H1 (cell line): ENCODE results near the gene PPM1L.

ENCODE experiments used
- EP300 ChIP-seq, 2 experiments: IDR thresholded peaks; 1 replicate in 1 of 2; 2 replicates in 1 of 2; pipeline ENCODE4 v1.6.1; 2011 to 2012; ENCODE audit warnings: low read depth in 2 of 2, low read length in 2 of 2, mild to moderate bottlenecking in 2 of 2, borderline replicate concordance in 1 of 2, inconsistent platforms in 1 of 2, moderate library complexity in 1 of 2
- PHF8 ChIP-seq: fragments of 200-600 bp; sonication (generic); conservative IDR thresholded peaks from 2 replicates; pipeline ENCODE4 v1.7.1; 2012; ENCODE audit warnings: low read depth, mild to moderate bottlenecking, inconsistent platforms, low read length, moderate library complexity
- ZNF274 ChIP-seq: IDR thresholded peaks from 2 replicates; pipeline ENCODE4 v1.7.0; 2012; ENCODE audit warnings: low read length, borderline replicate concordance; ENCODE audit errors: extremely low read depth
- TF ChIP-seq, protein P1 (sequence below), 3 experiments: IDR thresholded peaks; 1 replicate in 2 of 3; 2 replicates in 1 of 3; pipeline versions ENCODE4 v1.5.1 to v1.6.1; 2011; ENCODE audit warnings: low read length in 3 of 3, mild to moderate bottlenecking in 3 of 3, inconsistent platforms in 2 of 3, low read depth in 1 of 3, moderate library complexity in 1 of 3; ENCODE audit not compliant: insufficient read depth in 1 of 3; ENCODE audit errors: control extremely low read depth in 1 of 3

GRCh38 chr3:160831401-160831800 lies 75.4 kb downstream of the PPM1L start:
- TF ChIP-seq, protein P1, sequence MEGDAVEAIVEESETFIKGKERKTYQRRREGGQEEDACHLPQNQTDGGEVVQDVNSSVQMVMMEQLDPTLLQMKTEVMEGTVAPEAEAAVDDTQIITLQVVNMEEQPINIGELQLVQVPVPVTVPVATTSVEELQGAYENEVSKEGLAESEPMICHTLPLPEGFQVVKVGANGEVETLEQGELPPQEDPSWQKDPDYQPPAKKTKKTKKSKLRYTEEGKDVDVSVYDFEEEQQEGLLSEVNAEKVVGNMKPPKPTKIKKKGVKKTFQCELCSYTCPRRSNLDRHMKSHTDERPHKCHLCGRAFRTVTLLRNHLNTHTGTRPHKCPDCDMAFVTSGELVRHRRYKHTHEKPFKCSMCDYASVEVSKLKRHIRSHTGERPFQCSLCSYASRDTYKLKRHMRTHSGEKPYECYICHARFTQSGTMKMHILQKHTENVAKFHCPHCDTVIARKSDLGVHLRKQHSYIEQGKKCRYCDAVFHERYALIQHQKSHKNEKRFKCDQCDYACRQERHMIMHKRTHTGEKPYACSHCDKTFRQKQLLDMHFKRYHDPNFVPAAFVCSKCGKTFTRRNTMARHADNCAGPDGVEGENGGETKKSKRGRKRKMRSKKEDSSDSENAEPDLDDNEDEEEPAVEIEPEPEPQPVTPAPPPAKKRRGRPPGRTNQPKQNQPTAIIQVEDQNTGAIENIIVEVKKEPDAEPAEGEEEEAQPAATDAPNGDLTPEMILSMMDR (IDR thresholded peaks at IDR 0.05; ENCODE audit: control extremely low read depth in 1 of 3, insufficient read depth in 1 of 3, low read depth in 1 of 3, low read length in 3 of 3), result no peak
- TF ChIP-seq ZNF274 (no peak), PHF8 (no peak), EP300 (IDR thresholded peaks at IDR 0.05; ENCODE audit: borderline replicate concordance in 1 of 2, low read depth in 2 of 2, low read length in 2 of 2) (no peak)
